GM18502 (cell line): ENCODE results near the gene CYLD.

ENCODE experiments used
- ATAC-seq: cut with Tn5 transposase; IDR thresholded peaks from one replicate; pipeline ENCODE4 v1.9.1; 2021; ENCODE audit warnings: mild to moderate bottlenecking; ENCODE audit not compliant: unreplicated experiment, poor library complexity

CYLD gene

GRCh38 chr16:50741781-50742575 lies at the start of gene CYLD:
TSS of gene CYLD (plus strand) at chr16:50742086. CDS start at chr16:50749699, 7,613 bp downstream.
- ATAC-seq, result peak; percentile 93

DNA sequence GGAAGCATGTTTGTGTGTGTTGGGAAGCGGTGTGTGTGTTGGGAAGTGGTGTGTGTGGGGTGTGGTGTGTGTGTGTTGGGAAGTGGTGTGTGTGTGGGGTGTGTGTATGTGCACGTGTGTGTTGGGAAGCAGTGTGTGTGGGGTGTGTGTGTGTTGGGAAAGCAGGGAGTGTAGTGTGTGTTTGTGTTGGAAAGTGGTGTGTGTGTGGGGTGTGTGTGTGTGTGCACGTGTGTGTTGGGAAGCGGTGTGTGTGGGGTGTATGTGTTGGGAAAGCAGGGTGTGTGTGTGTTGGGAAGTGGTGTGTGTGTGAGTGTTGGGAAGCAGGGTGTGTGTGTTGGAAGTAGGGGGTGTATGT lies 49.3 kb upstream of the CYLD start:
- no peak for ATAC-seq

DNA sequence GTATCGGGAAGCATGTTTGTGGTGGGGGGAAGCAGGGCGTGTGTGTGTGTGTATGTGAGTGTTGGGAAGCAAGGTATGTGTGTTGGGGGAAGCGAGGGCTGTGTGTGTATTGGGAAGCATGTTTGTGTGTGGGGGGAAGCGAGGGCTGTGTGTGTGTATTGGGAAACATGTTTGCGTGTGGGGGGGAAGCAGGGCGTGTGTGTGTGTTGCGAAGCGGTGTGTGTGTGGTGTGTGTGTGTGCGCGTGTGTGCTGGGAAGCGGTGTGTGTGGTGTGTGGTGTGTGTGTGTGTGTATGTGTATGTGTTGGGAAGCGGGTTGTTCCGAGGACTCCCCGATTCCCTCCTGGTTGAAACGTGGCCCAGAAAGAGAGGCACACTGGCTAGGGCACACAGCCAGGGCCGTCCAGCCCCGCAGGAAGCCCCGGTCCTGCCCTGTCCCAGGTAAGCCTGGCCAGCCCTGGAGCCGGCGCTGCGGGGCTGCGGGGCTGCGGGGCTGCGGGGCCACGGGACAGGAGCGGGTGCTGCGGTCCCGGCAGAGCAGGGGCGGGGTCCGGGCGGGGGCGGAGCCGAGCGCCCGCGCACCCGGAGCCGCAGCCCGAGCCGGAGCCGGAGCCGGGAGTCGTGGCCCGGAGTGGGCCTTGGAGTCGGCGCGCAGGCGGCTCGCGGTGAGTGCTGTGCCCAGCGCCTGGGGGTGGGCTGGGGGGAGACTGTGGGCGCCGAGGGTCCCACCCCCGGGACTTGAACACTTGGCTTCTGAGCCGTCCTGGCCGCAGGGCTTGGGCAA lies 48.7 kb upstream of the CYLD start, which contains the start of gene NOD2:
Gene NOD2 (plus strand): TSS at position 608 of the 783 bp plus-strand sequence. CDS start 5,890 bp downstream, outside the sequence.
- ATAC-seq, result no peak

DNA sequence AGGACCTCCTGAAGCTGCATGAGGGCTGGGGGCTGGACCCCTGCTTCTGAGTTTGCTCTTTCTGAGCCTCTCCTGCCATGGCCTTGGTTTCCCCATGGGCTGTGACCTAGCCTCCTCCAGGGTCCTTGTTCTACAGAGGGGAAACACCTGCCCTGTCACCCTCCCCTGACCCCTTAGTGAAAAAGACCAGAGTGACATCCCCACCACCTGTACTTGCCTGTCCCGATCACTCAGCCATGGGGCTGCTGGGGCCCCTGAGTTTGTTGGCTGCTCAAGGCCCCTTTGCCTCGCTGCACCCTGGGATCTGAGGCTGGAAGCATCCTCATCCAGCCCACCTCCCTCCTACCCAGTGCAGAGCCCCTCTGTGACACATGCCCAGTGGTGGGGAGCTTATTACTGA lies 47.7 kb upstream of the CYLD start:
- no peak for ATAC-seq

GRCh38 chr16:50695017-50696000 lies 46.6 kb upstream of the CYLD start:
- ATAC-seq, result no peak

DNA sequence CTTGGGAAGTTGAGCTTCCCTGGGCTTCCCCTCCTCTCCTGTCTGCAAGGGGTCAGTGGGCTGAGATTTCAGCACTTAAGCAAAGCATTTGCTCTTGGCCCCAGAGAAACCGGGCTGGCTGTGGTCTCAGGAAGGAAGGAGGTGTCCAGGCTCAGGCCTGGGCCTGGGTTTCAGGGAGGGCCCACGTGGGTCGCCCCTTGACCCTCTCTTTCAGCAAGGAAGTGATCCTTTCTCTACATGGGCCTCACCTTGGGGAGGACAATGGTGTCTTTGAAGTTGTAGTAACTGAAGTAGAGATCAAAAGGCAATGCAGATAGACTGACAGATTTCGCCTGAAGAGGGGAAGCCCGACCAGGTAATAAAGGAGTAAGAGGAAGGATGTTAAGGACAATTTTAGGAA lies 45.8 kb upstream of the CYLD start:
- no peak for ATAC-seq

DNA sequence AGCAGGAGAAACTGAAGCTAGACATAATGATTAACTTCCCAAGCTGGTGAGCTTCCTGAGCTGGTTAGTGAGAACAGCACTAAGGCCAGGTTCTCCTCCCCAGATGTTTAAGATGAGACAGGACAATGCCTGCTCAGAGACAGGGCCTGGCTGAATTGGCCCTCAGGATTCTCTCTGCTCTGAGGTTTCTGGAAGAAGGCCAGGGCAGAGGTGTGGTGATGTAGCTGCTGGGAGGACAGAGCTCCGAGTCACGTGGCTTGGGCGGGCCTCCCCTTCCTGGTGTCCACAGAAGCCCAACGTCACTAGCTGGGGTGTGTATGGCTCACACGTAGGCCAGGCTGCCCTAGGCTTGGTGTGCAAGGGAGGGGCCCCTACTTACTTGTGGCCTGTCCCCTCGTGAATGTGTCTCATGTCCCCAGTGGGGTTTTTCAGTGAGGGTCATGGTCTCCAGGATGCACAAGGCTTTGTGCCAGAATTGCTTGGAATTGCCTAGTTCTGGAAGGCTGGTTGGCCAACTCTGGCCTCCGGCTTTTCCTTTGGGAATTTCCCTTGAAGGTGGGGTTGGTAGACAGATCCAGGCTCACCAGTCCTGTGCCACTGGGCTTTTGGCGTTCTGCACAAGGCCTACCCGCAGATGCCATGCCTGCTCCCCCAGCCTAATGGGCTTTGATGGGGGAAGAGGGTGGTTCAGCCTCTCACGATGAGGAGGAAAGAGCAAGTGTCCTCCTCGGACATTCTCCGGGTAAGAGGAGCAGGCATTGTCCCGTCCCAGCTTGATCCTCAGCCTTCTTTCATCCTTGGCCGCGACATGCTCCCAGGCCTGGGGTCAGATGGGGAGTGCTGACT lies 45.1 kb upstream of the CYLD start:
- ATAC-seq, result peak; percentile 51

- no peak for ATAC-seq
Observed at GRCh38 chr16:50697421-50697715, 44.5 kb upstream of the CYLD start.

GRCh38 chr16:50697881-50698767 lies 43.8 kb upstream of the CYLD start:
- ATAC-seq, result peak; percentile 43

- no peak for ATAC-seq
Observed at GRCh38 chr16:50699326-50700159, 42.3 kb upstream of the CYLD start.

DNA sequence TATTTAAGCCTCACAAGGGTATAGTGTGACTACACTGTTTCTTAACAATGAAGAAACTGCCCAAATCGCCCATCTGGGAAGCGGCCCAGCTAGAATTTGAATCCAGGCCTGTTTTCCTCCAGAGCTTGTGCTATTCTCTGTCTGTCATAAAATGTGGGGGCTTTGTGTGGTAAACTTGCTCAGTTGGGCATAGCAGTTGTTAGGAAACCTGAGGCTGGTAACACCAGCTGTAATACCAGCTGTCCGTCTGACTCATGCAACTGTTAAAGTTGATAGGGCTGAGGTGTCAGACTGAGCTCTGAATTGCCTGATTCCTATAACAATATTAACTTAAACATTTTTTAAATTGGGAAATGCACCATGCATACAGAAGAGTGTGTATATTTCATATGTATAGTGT lies 39.2 kb upstream of the CYLD start:
- ATAC-seq, result no peak

- ATAC-seq, result no peak
Observed at GRCh38 chr16:50704245-50704644, 37.6 kb upstream of the CYLD start.

DNA sequence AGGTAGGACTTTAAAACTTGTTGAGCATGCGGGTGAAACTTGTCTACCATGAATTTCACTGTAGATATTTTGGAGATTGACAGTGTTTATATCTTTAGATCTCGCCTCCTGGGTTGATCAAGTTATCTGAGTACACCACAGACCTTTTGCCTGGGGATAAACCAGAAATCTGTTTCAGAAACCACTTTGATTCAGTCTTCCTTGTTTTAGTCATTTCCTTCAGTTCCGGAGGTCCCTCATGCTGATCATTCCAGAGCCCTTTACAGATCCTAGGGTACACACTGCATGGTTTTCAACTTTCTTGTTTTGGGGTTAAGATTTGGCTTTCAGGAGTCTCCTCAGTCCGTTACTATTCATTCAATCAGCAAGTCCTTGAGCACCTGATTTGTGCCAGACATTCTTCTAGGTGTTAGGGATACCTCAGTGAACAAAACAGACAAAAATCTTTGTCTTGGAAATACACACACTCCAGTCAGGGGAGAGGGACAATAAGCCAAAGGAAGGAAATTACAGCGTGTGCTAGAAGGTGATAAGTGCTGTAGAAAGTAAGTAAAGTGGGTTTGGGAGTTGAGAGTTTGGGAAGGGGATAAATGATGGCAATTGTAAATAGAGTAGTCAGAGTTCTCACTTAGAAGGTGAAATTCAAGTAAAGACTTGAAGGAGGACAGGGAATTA lies 36.3 kb upstream of the CYLD start:
- no peak for ATAC-seq

DNA sequence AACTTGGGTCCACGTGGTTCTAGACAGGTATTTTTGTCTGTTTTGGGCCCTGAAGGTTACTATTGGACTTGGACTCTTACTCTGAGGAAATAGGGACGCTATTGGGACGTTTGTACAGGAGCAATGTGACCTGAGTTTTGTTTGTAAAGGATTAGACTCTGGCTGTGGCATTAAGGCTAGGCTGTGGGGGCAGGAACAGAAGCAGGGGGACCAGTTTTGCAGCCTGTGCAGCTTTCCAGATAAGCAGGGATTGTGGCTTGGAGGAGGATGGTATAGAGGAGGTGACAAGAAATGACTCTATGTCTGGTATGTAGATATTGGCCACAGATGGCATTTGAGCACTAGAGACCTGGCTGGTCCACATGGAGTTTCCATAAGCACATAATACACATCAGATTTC lies 35.6 kb upstream of the CYLD start:
- no peak for ATAC-seq

GRCh38 chr16:50708373-50709060 lies 33.4 kb upstream of the CYLD start:
- ATAC-seq, result no peak

DNA sequence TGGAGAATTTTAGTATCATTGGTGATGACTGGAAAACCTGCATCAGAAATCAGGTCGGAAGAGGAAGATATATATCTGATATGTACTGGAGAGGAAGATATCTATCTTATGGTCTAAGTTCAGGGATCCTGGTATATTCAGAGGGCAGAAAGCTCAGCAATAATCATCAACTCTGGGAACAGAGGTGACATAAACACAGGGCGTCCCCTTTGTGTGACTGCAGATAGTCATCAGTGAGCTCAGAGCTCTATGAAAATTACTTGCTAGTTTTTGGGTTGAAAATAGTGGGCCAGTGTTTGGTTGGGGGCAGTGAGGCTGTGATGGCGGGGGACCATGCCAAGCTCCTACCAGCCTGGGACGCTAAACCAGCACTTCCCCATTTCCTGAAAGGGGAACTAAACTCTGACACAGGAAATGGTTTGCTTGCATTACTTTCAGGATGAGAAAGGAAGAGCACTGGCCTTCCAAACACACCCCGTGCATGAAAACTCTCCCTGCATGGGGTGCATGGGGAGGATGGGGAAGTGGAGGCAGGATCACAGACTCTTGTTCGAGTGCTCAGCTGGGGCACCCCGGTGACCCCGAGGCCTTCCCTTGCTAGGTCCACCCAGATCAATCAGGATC lies 32.7 kb upstream of the CYLD start:
- ATAC-seq, result peak; percentile 67
